GM10266 (cell line): ENCODE measurements around the gene CENPX.

Experiments
- DNase-seq: peaks from one replicate; pipeline ENCODE4 v3.0.0; 2012; ENCODE audit errors: extremely low spot score
- CTCF ChIP-seq: IDR thresholded peaks from 2 replicates; pipeline ENCODE4 v1.5.1; 2012; ENCODE audit warnings: mild to moderate bottlenecking, low read depth; ENCODE audit not compliant: control insufficient read depth, insufficient read depth; ENCODE audit errors: missing control alignments

CENPX gene

DNA sequence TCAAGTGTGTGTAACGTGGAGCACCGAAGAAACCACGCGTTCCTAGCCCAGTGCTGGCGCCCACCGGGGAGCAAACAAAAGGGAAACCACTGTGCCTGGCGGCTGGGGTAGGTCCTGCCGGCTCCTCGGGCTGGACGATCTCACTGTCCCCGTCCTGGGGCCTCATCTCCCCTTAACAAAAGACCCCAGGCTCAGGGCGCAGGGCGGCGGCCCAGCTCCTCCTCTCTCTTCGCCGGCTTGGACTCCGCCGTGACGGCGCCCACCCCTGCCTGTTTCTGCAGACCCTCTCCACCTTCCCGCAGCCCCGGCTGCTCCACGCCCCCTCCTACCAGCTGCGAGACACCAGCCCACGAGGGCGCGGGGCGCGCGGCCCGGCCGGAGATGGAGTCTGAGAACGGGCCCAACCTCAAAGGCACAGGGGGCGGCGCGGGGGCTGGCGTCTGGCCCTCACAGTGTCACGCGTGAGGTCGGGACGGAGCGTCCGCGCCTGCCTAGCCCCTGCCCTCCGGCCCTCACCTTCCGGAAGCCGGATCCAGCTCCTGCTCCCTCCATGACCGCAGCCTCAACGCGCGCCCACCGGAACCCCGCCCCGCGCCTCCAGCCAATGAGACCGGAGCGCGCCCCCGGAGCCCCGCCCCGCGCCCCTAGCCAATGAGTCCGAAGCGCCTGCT is at the start of gene CENPX:
Gene CENPX, minus strand, starts transcription at position 569 of the 671 bp plus-strand sequence. Its CDS starts 17 bp downstream, at position 552.
- DNase-seq, result no peak

DNA sequence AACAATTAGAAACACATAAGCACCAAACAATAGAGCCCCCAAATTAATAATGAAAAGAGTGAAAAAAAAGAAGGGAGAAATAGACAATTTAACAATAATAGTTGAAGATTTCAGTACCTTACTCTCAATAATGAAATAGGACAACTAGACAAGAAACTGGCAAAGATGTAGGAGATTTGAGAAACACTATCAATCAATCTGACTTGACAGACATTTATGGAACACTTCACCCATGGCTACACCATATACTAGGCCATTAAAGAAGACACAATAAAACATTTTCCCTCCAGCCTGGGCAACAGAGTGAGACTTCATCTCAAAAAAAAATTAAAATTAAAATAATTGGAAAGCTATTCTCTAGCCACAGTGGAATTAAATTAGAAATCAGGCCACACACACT is 47.9 kb upstream of the CENPX start:
- DNase-seq, result no peak
- TF ChIP-seq CTCF, result no peak

More for the DNA sequence above, at the start of gene CENPX:
- no peak for TF ChIP-seq CTCF

GRCh38 chr17:82065638-82066303 is 43.1 kb upstream of the CENPX start, which contains the start of gene DUS1L:
Gene DUS1L (minus strand): TSS chr17:82065804. CDS start chr17:82065059, 745 bp downstream.
- TF ChIP-seq CTCF, result no peak
- DNase-seq, result peak; percentile 96

GRCh38 chr17:82065193-82065637 is 42.5 kb upstream of the CENPX start:
- no peak for DNase-seq
- no peak for TF ChIP-seq CTCF

DNA sequence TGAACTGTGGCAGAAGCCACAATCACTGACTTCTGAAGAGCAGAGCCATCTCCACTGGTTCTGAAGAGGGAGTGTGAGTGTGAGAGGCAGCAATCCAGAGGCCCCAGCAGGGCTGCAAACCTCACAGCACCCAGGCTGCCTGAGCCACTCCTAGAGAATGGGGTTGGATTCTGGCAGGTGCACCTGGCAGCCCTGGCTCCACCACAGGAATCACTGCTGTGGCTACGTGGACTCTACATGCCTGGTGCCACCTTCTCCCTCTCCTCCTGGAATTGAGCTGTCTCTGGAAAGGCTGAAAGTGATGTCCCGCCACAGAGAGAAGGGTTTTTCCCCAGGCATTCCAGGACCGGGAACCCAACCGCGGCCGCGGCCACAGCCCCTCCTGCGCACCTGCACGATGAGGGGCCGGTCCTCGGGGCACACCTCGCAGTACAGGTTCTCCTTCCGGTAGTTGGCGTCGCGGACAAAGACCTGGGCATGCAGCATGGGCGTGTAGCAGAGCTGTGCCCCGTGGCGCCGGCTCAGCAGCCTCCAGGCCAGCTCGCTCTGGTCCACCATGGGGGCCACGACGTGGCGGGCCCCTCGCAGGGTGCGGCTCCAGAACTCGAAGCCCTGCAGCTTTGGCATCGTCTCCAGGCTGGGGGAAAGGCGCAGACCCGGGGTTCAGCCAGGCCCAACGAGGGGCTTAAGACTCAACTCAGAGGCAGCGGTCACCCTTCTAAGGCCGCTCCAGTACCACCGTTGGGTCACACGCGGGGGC is 41.9 kb upstream of the CENPX start:
- no peak for TF ChIP-seq CTCF
- DNase-seq, result no peak

DNA sequence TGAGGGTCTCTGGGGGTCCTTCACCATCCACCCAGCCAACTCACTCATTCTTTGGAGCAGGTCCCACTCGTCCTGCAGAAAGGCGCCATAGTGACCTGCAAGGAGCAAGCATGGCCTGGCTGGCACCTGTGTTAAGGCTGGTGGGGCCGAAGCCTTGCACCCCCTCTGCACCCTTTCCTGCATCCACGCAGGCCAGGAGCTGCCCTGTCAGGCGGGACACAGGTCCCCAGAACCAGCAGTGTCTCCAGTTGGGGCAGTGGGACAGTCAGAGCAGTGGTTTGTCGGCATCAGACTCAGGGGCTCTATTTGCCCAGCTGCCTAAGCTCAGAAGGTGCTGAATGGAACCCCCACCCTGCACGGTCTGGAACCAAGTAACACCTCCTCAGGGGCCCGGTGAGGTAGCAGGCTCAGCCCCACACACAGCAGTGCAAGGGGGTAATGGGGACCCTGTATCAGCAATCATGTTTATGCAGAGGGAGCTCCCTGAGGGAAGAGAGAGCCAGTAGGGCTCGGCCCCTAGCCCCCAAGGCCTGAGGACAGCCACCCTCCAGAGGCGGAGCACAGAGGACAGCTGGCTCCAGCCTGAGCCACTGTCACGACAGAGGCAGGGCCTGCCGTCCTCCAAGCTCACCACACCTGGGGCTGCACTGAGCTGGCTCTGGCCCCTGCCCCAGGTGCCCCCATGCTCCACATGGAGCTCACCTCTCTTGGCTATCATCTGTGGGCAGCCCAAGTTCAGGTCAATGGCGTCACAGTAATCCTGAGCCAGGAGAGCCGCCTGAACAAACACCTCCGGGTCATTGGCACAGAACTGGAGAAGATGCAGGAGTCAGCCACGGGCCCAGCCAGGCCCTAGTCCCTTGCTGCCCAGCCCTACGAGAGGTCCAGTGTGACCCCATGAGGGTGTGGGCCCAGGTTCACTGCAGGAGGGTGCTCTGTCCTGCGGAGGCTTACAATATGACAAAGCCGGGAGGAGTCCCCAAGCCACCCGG is 41.0 kb upstream of the CENPX start:
- no peak for DNase-seq
- no peak for TF ChIP-seq CTCF
